Measurements from ENCODE around the gene ACVR1C. TPM values are rescaled to one million over a fixed set of nuclear protein-coding genes. Genes with fewer than 3 reads are reported as not detected.

Gene ACVR1C
- total RNA-seq, 1 donor from 2014 or later, result 1.1 TPM

DNA sequence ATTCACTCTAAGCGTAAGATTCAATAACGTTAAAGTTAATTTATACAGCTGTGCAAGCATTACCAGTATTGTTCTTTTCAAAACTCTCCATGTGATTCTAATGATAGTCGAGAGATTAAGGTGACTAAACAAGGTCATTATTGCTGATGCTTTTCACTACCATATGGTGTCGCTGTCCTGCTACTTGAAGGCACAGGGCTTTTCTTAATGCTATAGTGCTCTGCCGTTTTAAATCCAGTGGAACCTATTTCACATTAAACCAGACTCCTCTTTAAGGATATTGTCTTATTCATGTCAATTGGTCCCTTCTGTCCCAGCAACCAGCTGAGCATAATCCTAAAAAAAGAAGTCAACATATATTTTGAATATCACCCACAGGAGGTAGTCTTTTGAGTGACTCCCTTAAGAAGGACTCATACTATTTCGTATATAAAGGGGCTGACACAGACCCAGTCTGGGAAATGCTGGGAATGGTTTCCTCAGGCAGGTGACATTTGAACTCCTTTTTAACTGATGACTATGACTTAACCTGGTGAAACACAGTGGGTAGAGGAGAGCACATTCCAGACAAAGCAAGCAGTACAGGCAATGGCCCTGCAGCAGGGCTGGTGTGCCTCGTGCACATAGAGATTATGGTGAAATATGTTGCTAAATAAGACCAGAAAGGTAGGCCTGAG lies 130.9 kb downstream of the ACVR1C start:
- Histone ChIP-seq H3K4me3 (no peak overlapping the region), H3K4me1 (no peaks in the 10 kb centered on the region), H3K36me3 (no peaks in the 10 kb centered on the region), H3K27me3 (no peaks in the 10 kb centered on the region), H3K27ac (no peak overlapping the region), H3K9me3 (no peaks in the 10 kb centered on the region)
- intact Hi-C loops (cut with DNase I), result loop anchor here (10.0 kb wide), 1 partner anchor 507 kb away; no protein-coding TSS in a partner anchor
- ATAC-seq (peak; percentile 92), DNase-seq (no peak)
- TF ChIP-seq, protein P1, sequence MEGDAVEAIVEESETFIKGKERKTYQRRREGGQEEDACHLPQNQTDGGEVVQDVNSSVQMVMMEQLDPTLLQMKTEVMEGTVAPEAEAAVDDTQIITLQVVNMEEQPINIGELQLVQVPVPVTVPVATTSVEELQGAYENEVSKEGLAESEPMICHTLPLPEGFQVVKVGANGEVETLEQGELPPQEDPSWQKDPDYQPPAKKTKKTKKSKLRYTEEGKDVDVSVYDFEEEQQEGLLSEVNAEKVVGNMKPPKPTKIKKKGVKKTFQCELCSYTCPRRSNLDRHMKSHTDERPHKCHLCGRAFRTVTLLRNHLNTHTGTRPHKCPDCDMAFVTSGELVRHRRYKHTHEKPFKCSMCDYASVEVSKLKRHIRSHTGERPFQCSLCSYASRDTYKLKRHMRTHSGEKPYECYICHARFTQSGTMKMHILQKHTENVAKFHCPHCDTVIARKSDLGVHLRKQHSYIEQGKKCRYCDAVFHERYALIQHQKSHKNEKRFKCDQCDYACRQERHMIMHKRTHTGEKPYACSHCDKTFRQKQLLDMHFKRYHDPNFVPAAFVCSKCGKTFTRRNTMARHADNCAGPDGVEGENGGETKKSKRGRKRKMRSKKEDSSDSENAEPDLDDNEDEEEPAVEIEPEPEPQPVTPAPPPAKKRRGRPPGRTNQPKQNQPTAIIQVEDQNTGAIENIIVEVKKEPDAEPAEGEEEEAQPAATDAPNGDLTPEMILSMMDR (IDR thresholded peaks at IDR 0.05), result peak; percentile 66

DNA sequence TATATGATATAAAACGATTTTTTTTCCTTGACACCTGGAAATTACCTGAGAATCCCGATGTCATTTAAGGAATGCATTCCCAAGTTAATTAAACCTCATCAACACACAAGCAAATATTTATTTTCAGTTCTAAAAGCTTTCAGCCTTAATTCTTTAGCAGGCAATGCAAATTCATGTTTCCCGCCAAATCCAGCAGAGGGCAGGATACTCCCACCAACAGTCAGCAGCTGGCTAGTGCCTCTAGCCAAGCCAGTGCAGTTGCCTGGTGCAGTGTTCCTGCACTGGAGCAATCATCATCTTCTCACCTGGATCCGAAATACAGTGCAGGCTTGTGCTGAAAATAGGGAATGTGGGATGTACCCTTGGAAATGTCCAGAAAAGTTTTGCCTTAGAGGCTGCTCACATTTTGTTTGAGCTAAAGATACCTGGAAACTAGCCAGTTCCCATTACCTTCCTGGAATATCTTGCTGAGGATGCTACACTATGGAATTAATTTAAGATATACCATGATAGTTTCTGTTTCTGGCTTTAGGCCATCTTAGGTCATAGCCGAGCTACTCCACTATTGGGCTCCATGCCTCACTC lies 136.4 kb downstream of the ACVR1C start:
- DNase-seq, result peak; percentile 67

DNA sequence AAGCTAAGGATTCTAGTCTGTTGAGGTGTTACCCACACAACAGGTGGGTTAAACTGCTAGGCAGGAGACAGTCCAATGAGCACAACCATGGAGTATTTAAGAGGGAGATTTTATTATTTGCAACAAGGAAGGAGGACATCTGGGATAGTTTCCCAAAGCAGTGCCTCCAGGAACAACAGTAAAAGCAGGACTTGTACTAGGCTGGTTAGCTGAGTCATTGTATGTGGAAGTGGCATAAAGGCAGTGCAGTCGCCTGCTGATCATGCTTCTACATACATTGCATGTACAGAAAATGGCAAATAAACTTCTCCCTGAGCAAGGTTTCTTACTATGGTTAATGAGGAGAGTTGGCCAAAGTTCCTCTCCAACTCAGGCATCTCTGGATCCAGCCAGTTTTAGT lies 138.7 kb downstream of the ACVR1C start:
- ATAC-seq, result peak; percentile 30

More for the DNA sequence above, 136.4 kb downstream of the ACVR1C start:
- intact Hi-C loops (cut with DNase I), result loop anchor here (10.0 kb wide), 1 partner anchor 513 kb away; no protein-coding TSS in a partner anchor
- H3K27me3 ChIP-seq, result no peaks in the 10 kb centered on the region
- no peak overlapping the region for H3K27ac ChIP-seq
- TF ChIP-seq, protein P1 (IDR thresholded peaks at IDR 0.05), result peak; percentile 67
- ATAC-seq, result peak; percentile 91
- H3K4me1 ChIP-seq, result peaks cover 6% of the 10 kb centered on the region
- no peaks in the 10 kb centered on the region for H3K9me3 ChIP-seq
- no peaks in the 10 kb centered on the region for H3K36me3 ChIP-seq
- H3K4me3 ChIP-seq, result no peak overlapping the region

DNA sequence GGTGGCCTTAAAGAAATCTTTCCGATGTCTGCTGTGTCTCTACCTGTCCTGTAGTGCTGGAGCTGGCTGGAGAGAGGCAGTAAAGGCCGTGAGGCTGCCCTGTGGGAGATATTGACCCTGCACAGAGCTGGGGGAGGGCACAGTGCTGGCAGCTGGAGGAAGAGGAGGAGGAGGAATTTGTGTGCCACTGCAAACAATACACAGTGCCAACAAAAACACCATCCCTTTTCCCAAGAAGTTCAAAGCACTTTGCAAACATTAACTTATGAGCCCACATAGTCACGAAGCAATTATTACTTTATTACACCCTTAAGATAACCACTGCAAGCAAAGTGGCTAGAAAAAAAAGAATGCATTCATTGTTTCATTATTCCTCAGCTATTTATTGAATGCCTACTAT lies 139.8 kb downstream of the ACVR1C start:
- ATAC-seq, result peak; percentile 52
- Histone ChIP-seq H3K27ac (no peak overlapping the region), H3K36me3 (no peaks in the 10 kb centered on the region), H3K4me1 (peaks cover 6% of the 10 kb centered on the region), H3K4me3 (no peak overlapping the region), H3K27me3 (no peaks in the 10 kb centered on the region), H3K9me3 (no peaks in the 10 kb centered on the region)
- intact Hi-C loops (cut with DNase I), result no loop called here
- TF ChIP-seq, protein P1 (IDR thresholded peaks at IDR 0.05), result no peak
- DNase-seq, result no peak

More for the DNA sequence above, 138.7 kb downstream of the ACVR1C start:
- no peak overlapping the region for H3K4me3 ChIP-seq
- H3K36me3 ChIP-seq, result no peaks in the 10 kb centered on the region
- no peak overlapping the region for H3K27ac ChIP-seq
- no peaks in the 10 kb centered on the region for H3K9me3 ChIP-seq
- H3K4me1 ChIP-seq, result peaks cover 6% of the 10 kb centered on the region
- H3K27me3 ChIP-seq, result no peaks in the 10 kb centered on the region
- TF ChIP-seq, protein P1 (IDR thresholded peaks at IDR 0.05), result no peak
- intact Hi-C loops (cut with DNase I), result loop anchor here (10.0 kb wide), 1 partner anchor 515 kb away; no protein-coding TSS in a partner anchor
- no peak for DNase-seq

DNA sequence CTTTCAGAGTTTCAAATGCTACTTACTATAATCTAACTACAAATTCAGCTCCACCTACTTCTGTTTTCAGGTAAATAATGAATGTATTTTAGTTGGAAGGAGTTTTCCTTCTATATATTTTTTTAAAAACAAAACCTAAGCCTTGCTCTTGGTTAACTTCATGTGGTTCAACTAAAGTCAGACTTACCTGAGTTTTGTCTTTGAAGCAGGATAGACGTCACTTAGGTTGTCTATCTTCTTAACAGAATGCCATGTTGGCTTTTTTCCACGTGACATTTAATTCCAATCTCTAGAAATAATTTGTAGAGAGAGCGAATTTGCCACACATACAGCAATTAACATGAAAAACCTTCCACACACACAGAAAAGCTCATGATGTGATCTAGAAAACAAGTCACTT lies 140.9 kb downstream of the ACVR1C start:
- TF ChIP-seq, protein P1 (IDR thresholded peaks at IDR 0.05), result no peak
- H3K4me1 ChIP-seq, result peaks cover 6% of the 10 kb centered on the region
- DNase-seq (no peak), ATAC-seq (no peak)
- H3K27me3 ChIP-seq, result no peaks in the 10 kb centered on the region
- intact Hi-C loops (cut with DNase I), result no loop called here
- no peaks in the 10 kb centered on the region for H3K36me3 ChIP-seq
- H3K4me3 ChIP-seq, result no peak overlapping the region
- H3K9me3 ChIP-seq, result no peaks in the 10 kb centered on the region
- no peak overlapping the region for H3K27ac ChIP-seq
